ENCODE results near the gene TUBB8B.
"Not testable (repeated sequence)": the region's sequence is repeated elsewhere in the genome, so short reads cannot be mapped to it uniquely, and the experiment has no call there.

TUBB8B gene

GRCh38 chr18:82626-83209 is 33.3 kb upstream of the TUBB8B start:
- not testable (repeated sequence) for H3K9ac ChIP-seq (ENCODE audit: low read depth, low read length); H3K27ac ChIP-seq (ENCODE audit: low read depth, low read length); H3K4me3 ChIP-seq (ENCODE audit: low read depth, low read length); H3K4me1 ChIP-seq (ENCODE audit: control insufficient read depth, insufficient read depth, low read length); H3K27me3 ChIP-seq (ENCODE audit: control insufficient read depth, insufficient read depth, low read length); H3K36me3 ChIP-seq (ENCODE audit: control insufficient read depth, insufficient read depth, low read length)
- H3K9me3 ChIP-seq (ENCODE audit: control insufficient read depth, insufficient read depth, low read length): peaks cover 30% of the 10 kb centered on the region; the same call in 1 of the 2 replicates

DNA sequence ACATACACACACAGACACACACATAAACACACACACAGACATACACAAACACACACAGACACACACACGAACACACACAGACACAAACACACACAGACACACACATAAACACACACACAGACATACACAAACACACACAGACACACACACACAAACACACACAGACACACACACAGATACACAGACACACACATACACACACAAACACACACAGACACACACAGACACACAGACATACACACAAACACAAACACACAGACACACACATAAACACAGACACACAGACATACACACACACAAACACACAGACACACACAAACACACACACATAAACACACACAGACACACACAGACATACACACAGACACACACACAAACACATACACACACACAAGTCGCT is 31.5 kb upstream of the TUBB8B start:
- not testable (repeated sequence) for H3K36me3 ChIP-seq (ENCODE audit: control insufficient read depth, insufficient read depth, low read length); H3K27ac ChIP-seq (ENCODE audit: low read depth, low read length); H3K9ac ChIP-seq (ENCODE audit: low read depth, low read length); H3K4me1 ChIP-seq (ENCODE audit: control insufficient read depth, insufficient read depth, low read length); H3K4me3 ChIP-seq (ENCODE audit: low read depth, low read length); H3K27me3 ChIP-seq (ENCODE audit: control insufficient read depth, insufficient read depth, low read length)
- peaks cover 28% of the 10 kb centered on the region; the same call in 1 of the 2 replicates for H3K9me3 ChIP-seq (ENCODE audit: control insufficient read depth, insufficient read depth, low read length)

GRCh38 chr18:80202-80601 is 30.8 kb upstream of the TUBB8B start:
- H3K36me3 ChIP-seq (ENCODE audit: control insufficient read depth, insufficient read depth, low read length); H3K4me1 ChIP-seq (ENCODE audit: control insufficient read depth, insufficient read depth, low read length); H3K27me3 ChIP-seq (ENCODE audit: control insufficient read depth, insufficient read depth, low read length); H3K9ac ChIP-seq (ENCODE audit: low read depth, low read length); H3K4me3 ChIP-seq (ENCODE audit: low read depth, low read length); H3K27ac ChIP-seq (ENCODE audit: low read depth, low read length): not testable (repeated sequence)
- H3K9me3 ChIP-seq (ENCODE audit: control insufficient read depth, insufficient read depth, low read length): peaks cover 28% of the 10 kb centered on the region; the same call in 1 of the 2 replicates

GRCh38 chr18:75525-76160 is 26.2 kb upstream of the TUBB8B start:
- H3K9me3 ChIP-seq (ENCODE audit: control insufficient read depth, insufficient read depth, low read length): peaks cover 21% of the 10 kb centered on the region; the same call in 1 of the 2 replicates
- H3K27me3 ChIP-seq (ENCODE audit: control insufficient read depth, insufficient read depth, low read length); H3K9ac ChIP-seq (ENCODE audit: low read depth, low read length); H3K27ac ChIP-seq (ENCODE audit: low read depth, low read length); H3K36me3 ChIP-seq (ENCODE audit: control insufficient read depth, insufficient read depth, low read length); H3K4me3 ChIP-seq (ENCODE audit: low read depth, low read length); H3K4me1 ChIP-seq (ENCODE audit: control insufficient read depth, insufficient read depth, low read length): not testable (repeated sequence)

- peaks cover 31% of the 10 kb centered on the region; the same call in 1 of the 2 replicates for H3K9me3 ChIP-seq (ENCODE audit: control insufficient read depth, insufficient read depth, low read length)
- H3K36me3 ChIP-seq (ENCODE audit: control insufficient read depth, insufficient read depth, low read length); H3K27ac ChIP-seq (ENCODE audit: low read depth, low read length); H3K27me3 ChIP-seq (ENCODE audit: control insufficient read depth, insufficient read depth, low read length); H3K4me3 ChIP-seq (ENCODE audit: low read depth, low read length); H3K4me1 ChIP-seq (ENCODE audit: control insufficient read depth, insufficient read depth, low read length); H3K9ac ChIP-seq (ENCODE audit: low read depth, low read length): not testable (repeated sequence)
Observed at GRCh38 chr18:73181-73777, 23.9 kb upstream of the TUBB8B start.

GRCh38 chr18:67701-68100 is 18.3 kb upstream of the TUBB8B start:
- H3K4me1 ChIP-seq (ENCODE audit: control insufficient read depth, insufficient read depth, low read length); H3K27me3 ChIP-seq (ENCODE audit: control insufficient read depth, insufficient read depth, low read length); H3K4me3 ChIP-seq (ENCODE audit: low read depth, low read length); H3K36me3 ChIP-seq (ENCODE audit: control insufficient read depth, insufficient read depth, low read length); H3K27ac ChIP-seq (ENCODE audit: low read depth, low read length); H3K9ac ChIP-seq (ENCODE audit: low read depth, low read length): not testable (repeated sequence)
- H3K9me3 ChIP-seq (ENCODE audit: control insufficient read depth, insufficient read depth, low read length): peaks cover 78% of the 10 kb centered on the region

DNA sequence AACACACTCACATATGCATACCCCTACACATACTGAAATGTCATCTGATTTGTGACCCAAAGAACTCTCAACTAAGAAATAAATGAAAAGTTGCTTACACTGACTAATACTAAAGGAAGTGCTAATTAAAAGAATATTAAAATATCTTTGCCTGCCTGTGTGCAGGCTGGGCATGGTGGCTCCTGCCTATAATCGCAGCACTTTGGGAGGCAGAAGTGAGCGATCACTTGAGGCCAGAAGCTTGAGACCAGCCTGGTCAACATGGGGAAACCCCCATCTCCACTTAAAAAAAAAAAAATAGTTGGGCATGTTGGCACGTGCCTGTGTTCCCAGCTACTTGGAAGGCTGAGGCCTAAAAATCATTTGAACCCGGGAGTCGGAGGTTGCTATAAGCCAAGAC is 14.9 kb upstream of the TUBB8B start:
- H3K36me3 ChIP-seq (ENCODE audit: control insufficient read depth, insufficient read depth, low read length); H3K4me1 ChIP-seq (ENCODE audit: control insufficient read depth, insufficient read depth, low read length); H3K4me3 ChIP-seq (ENCODE audit: low read depth, low read length); H3K9ac ChIP-seq (ENCODE audit: low read depth, low read length); H3K27me3 ChIP-seq (ENCODE audit: control insufficient read depth, insufficient read depth, low read length); H3K27ac ChIP-seq (ENCODE audit: low read depth, low read length): not testable (repeated sequence)
- peaks cover 68% of the 10 kb centered on the region for H3K9me3 ChIP-seq (ENCODE audit: control insufficient read depth, insufficient read depth, low read length)

GRCh38 chr18:63656-64055 is 14.2 kb upstream of the TUBB8B start:
- H3K27ac ChIP-seq (ENCODE audit: low read depth, low read length); H3K4me3 ChIP-seq (ENCODE audit: low read depth, low read length); H3K4me1 ChIP-seq (ENCODE audit: control insufficient read depth, insufficient read depth, low read length); H3K27me3 ChIP-seq (ENCODE audit: control insufficient read depth, insufficient read depth, low read length); H3K36me3 ChIP-seq (ENCODE audit: control insufficient read depth, insufficient read depth, low read length); H3K9ac ChIP-seq (ENCODE audit: low read depth, low read length): not testable (repeated sequence)
- peaks cover 61% of the 10 kb centered on the region for H3K9me3 ChIP-seq (ENCODE audit: control insufficient read depth, insufficient read depth, low read length)

GRCh38 chr18:54388-54787 is 5.0 kb upstream of the TUBB8B start:
- not testable (repeated sequence) for H3K9ac ChIP-seq (ENCODE audit: low read depth, low read length); H3K36me3 ChIP-seq (ENCODE audit: control insufficient read depth, insufficient read depth, low read length); H3K9me3 ChIP-seq (ENCODE audit: control insufficient read depth, insufficient read depth, low read length); H3K27ac ChIP-seq (ENCODE audit: low read depth, low read length); H3K4me3 ChIP-seq (ENCODE audit: low read depth, low read length); H3K27me3 ChIP-seq (ENCODE audit: control insufficient read depth, insufficient read depth, low read length); H3K4me1 ChIP-seq (ENCODE audit: control insufficient read depth, insufficient read depth, low read length)

DNA sequence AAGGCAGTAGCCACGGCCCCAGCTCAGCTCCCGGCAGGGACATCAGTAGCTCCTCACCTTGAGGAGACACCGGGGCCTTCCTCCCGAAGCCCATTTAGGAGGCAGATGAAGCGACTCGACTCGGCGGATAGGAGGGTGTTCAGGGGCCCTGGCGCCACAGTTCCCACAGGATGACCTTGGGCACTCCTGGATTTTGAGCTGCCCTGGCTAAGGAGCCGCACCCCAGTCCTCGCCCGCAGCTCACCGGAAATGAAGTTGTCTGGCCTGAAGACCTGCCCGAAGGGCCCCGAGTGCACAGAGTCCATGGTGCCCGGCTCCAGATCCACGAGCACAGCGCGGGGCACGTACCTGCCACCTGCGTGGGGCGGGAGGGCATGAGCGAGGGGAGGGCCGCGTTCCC is 719 bp downstream of the TUBB8B start:
- not testable (repeated sequence) for H3K4me1 ChIP-seq (ENCODE audit: control insufficient read depth, insufficient read depth, low read length); H3K9ac ChIP-seq (ENCODE audit: low read depth, low read length); H3K27me3 ChIP-seq (ENCODE audit: control insufficient read depth, insufficient read depth, low read length); H3K36me3 ChIP-seq (ENCODE audit: control insufficient read depth, insufficient read depth, low read length); H3K9me3 ChIP-seq (ENCODE audit: control insufficient read depth, insufficient read depth, low read length); H3K4me3 ChIP-seq (ENCODE audit: low read depth, low read length); H3K27ac ChIP-seq (ENCODE audit: low read depth, low read length)

DNA sequence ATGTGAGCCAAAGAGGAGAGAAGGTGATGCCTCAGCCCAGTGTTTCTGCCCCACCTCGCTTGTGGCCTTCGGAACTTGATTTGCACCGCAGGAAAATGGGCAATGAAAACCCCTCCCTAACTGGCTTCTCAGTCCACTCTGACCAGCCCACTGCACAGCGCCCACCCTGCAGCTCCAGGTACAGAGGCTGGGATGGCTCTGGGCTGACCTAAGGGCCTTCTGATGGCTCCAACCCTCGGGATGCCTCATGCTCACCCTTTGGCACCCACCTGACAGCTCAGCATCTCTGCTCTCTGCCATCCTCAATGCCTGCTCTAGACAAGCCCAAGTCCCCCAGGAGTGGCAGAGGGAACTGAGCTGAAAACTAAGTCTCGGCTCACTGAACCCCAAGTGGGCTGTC is 36.2 kb downstream of the TUBB8B start:
- not testable (repeated sequence) for H3K4me3 ChIP-seq (ENCODE audit: low read depth, low read length); H3K9ac ChIP-seq (ENCODE audit: low read depth, low read length); H3K9me3 ChIP-seq (ENCODE audit: control insufficient read depth, insufficient read depth, low read length); H3K27me3 ChIP-seq (ENCODE audit: control insufficient read depth, insufficient read depth, low read length); H3K36me3 ChIP-seq (ENCODE audit: control insufficient read depth, insufficient read depth, low read length); H3K4me1 ChIP-seq (ENCODE audit: control insufficient read depth, insufficient read depth, low read length); H3K27ac ChIP-seq (ENCODE audit: low read depth, low read length)

Measured in HUES48 (cell line).